Articular chondrocyte of knee joint (primary cell): ENCODE measurements around the gene TMEM126B. TPM values are rescaled to one million over a fixed set of nuclear protein-coding genes. Genes with fewer than 3 reads are reported as not detected.

Source experiments
- total RNA-seq: library from RNA; depleted of rRNA; stranded (reverse); fragments of >200 nt; gene quantifications from 2 replicates; pipeline ENCODE4 v1.2.3, GENCODE V29; 2012

TMEM126B gene
- total RNA-seq, result 84.9 and 87.0 TPM in 2 replicates

DNA sequence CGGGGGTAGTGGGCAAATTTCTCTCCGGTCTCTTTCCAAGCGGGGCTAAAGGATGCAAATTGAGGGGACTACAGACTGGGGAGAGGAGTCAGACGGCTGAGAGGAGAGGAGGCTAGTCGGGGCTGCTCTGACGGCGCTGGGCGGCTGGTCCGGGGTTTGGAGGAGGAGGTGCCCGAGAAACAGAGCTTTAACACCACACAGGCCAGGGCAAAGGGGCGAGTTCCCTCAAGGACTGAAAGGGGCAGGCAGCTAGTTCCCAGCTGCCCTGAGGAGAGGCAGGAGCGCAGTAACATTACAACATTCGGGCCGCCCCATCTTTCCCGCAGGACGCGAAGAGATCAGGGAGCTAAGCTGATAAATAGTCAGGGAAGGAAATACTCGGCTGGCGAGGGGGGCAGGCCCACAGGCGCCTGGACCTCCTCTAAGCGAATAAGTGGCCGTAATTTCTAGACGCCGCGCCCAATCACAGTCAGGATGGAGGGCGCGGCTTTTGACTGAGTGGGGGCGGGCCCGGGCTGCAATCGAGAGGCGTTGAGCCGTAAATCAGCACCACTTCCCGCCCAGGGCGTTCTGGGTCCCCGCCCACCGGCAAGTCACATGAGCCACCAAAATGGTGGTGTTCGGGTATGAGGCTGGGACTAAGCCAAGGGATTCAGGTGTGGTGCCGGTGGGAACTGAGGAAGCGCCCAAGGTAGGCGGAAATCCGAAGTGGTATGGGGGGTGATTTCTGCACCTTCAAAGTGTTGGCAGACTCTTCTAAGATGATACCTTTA, at the start of gene TMEM126B:
TSS of gene TMEM126B (plus strand) at position 596 of the 773 bp plus-strand sequence. CDS start at position 611, 15 bp downstream.

GRCh38 chr11:85627332-85627997, 928 bp upstream of the TMEM126B start, which contains the start of gene DLG2:
Gene DLG2, minus strand, starts transcription at chr11:85627344.

GRCh38 chr11:85647604-85648299, 19.4 kb downstream of the TMEM126B start, which contains the start of gene TMEM126A:
Gene TMEM126A, plus strand, starts transcription at chr11:85647967. Its CDS starts 2,289 bp downstream, at chr11:85650256.

GRCh38 chr11:85664615-85665481, 36.5 kb downstream of the TMEM126B start, which contains the start of gene CREBZF:
Gene CREBZF, minus strand, starts transcription at chr11:85665129. Its CDS starts 254 bp downstream, at chr11:85664875.

DNA sequence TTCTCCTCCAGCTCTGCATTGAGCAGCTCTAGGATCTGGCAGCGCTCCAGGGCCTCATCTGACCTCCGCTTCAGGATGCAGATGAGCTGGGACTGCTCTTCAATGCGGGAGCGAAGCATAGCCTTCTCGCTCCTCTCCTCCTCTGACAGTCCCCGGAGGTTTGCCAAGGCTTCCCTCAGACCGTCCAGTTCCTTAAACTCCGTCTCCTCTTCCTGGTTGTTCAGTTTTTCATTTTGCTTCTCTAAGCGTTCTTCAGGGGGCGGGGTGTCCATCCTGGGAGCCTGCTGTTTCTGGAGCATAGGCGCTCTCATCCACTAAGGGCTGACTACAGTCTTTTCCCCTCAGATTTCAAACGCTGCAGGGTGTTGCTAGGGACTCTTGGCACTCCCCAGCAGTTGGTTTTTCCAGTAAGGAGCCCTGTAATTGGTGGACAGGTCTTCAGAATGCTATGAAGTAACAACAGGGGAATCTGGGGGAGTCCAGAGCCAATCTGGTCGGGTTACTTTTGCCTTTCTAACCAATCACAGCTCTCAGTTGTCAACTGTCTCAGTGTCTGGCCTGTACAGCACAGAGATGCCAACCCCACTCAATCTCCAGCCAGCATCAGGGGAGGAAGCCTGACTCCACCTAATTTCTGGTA, 57.5 kb downstream of the TMEM126B start, which contains the start of gene CCDC89:
TSS of gene CCDC89 (minus strand) at position 376 of the 640 bp plus-strand sequence. CDS start at position 311, 65 bp downstream.

Other genes starting within 250 kb of the TMEM126B start
- gene DLG2, start 1.2 kb upstream of the TMEM126B start, total RNA-seq, result 3.5 and 5.8 TPM in 2 replicates
- gene TMEM126A, start 19.4 kb downstream of the TMEM126B start, total RNA-seq, result 53.2 and 54.9 TPM in 2 replicates
- 37.9 and 41.4 TPM in 2 replicates for gene CREBZF, start 36.5 kb downstream of the TMEM126B start, total RNA-seq
- 4.4 and 5.7 TPM in 2 replicates for gene CCDC89, start 57.6 kb downstream of the TMEM126B start, total RNA-seq
- 24.6 and 26.4 TPM in 2 replicates for gene SYTL2, start 182.5 kb downstream of the TMEM126B start, total RNA-seq
- not detected in 2 replicates for gene CCDC83, start 226.8 kb downstream of the TMEM126B start, total RNA-seq